Thyroid gland (tissue), 4 donors: ENCODE results near the gene AP1M2. TPM values are rescaled to one million over a fixed set of nuclear protein-coding genes. Genes with fewer than 3 reads are reported as not detected.
A peak's percentile ranks its signal among the peaks of the same experiment; 100 is the strongest.
"Not testable (repeated sequence)": the region's sequence is repeated elsewhere in the genome, so short reads cannot be mapped to it uniquely, and the experiment has no call there.

ENCODE experiments used
- DNase-seq, 2 donors: peaks; one replicate each; pipeline ENCODE4 v3.0.0-alpha.2; 2019
- H3K27ac ChIP-seq, 3 donors: fragments of 200-600 bp; sonication (generic); 1 replicate in 2 of 3; 2 replicates in 1 of 3; pipeline ENCODE4 v1.5.1; 2016 to 2019; ENCODE audit warnings: mild to moderate bottlenecking in 1 of 3, moderate library complexity in 1 of 3
- H3K27me3 ChIP-seq: fragments of 200-600 bp; sonication (generic); one replicate; pipeline ENCODE4 v1.5.1; 2019
- H3K36me3 ChIP-seq, 2 donors: fragments of 200-600 bp; sonication (generic); one replicate each; pipeline ENCODE4 v1.5.1; 2016 to 2019
- H3K4me1 ChIP-seq, 2 donors: fragments of 200-600 bp; sonication (generic); one replicate each; pipeline ENCODE4 v1.5.1; 2017 to 2019
- H3K4me3 ChIP-seq, 3 donors: fragments of 200-600 bp; sonication (generic); replicated peaks in 1 of 3; 1 replicate in 2 of 3; 2 replicates in 1 of 3; pipeline ENCODE4 v1.5.1; 2016; ENCODE audit warnings: mild to moderate bottlenecking in 1 of 3
- H3K9me3 ChIP-seq: fragments of 200-600 bp; sonication (generic); one replicate; pipeline ENCODE4 v1.5.1; 2017
- POLR2A ChIP-seq, 2 donors: fragments of 450-650 bp; IDR thresholded peaks; one replicate each; pipeline ENCODE4 v1.6.1; 2017; ENCODE audit warnings: antibody characterized with exemption in 2 of 2, mild to moderate bottlenecking in 2 of 2, moderate library complexity in 1 of 2
- WGBS, 2 donors: methylation state at CpG; one replicate each; pipeline ENCODE4 v1.1.5; 2017; 5-methylcytosine and 5-hydroxymethylcytosine counted together
- intact Hi-C: fragments of 100-400 bp; cut with DNase I; formaldehyde crosslinking; loops from one replicate; pipeline ENCODE4 v1.15.1; 2023
- total RNA-seq, 4 donors: library from RNA; depleted of rRNA; stranded (reverse); fragments of >200 nt; gene quantifications; one replicate each; pipeline ENCODE4 v1.2.3, GENCODE V29; 2016
- TF ChIP-seq, protein P1 (sequence below), 6 experiments: fragments of 200-600 bp in 3 of 6; fragments of 450-650 bp in 3 of 6; sonication (generic) in 3 of 6; IDR thresholded peaks; one replicate each; pipeline ENCODE4 v1.5.1; 2016 to 2019; ENCODE audit warnings: antibody characterized with exemption in 6 of 6, mild to moderate bottlenecking in 2 of 6, inconsistent platforms in 1 of 6, moderate library complexity in 1 of 6

Gene AP1M2
- total RNA-seq, 4 donors from 2014 or later = 69.7 to 129 (median 102) TPM

DNA sequence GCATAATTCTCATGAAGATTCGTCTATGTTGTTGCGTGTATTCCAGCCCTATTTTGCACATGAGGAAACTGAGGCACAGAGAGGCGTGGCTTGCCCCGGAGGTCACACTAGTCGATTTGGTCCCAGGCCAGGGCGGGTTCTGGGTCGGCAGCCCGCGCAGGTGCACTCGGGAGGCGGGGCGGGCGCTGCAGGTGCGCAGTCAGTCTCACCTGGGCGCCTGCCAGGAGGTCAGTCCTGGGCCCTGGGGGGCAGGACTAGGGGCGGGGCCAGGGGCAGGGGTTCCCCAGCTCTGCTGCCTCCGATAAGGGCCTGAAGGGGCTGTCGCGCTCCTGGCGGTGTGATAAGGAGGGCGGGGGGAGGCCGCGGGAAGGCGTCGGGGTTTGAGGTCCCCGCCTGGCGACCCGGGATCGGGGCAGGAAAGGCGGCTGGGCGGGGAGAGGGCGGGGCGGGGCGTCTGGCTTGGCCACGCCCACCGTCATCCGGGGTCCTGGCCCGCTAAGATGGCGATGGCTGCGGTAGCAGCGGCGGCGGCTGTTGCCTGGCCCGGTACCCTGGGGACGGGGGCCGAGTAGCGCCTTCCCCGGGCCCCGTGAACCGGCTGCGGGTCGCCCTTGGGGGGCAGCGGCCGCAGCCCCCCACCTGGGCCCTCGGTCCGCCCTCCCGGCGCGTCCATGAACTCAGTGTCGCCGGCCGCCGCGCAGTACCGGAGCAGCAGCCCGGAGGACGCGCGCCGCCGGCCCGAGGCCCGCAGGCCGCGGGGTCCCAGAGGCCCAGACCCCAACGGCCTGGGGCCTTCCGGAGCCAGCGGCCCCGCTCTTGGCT, 43.5 kb downstream of the AP1M2 start, which contains the start of gene ATG4D:
ATG4D (plus strand) TSS at position 485 of the 822 bp plus-strand sequence; CDS start at position 672, 187 bp downstream.
- H3K27ac ChIP-seq = peak within 1 kb of the TSS; percentile 81 to 85 (median 83)
- no peaks in the 10 kb centered on the region for H3K9me3 ChIP-seq
- peaks cover 10 to 15% of the 10 kb centered on the region in 2 donors for H3K36me3 ChIP-seq
- H3K27me3 ChIP-seq = no peaks in the 10 kb centered on the region
- peak; percentile 95 for DNase-seq
- peak within 1 kb of the TSS; percentile 91 to 94 (median 92) for H3K4me3 ChIP-seq
- H3K4me1 ChIP-seq = peaks cover 12 to 14% of the 10 kb centered on the region in 2 donors
- 2% methylated on average over 6 to 23 of the region's 79 CpGs for WGBS, 2 donors
- TF ChIP-seq POLR2A (IDR thresholded peaks at IDR 0.05) = peak; percentile 30 to 78
- TF ChIP-seq, protein P1, sequence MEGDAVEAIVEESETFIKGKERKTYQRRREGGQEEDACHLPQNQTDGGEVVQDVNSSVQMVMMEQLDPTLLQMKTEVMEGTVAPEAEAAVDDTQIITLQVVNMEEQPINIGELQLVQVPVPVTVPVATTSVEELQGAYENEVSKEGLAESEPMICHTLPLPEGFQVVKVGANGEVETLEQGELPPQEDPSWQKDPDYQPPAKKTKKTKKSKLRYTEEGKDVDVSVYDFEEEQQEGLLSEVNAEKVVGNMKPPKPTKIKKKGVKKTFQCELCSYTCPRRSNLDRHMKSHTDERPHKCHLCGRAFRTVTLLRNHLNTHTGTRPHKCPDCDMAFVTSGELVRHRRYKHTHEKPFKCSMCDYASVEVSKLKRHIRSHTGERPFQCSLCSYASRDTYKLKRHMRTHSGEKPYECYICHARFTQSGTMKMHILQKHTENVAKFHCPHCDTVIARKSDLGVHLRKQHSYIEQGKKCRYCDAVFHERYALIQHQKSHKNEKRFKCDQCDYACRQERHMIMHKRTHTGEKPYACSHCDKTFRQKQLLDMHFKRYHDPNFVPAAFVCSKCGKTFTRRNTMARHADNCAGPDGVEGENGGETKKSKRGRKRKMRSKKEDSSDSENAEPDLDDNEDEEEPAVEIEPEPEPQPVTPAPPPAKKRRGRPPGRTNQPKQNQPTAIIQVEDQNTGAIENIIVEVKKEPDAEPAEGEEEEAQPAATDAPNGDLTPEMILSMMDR (IDR thresholded peaks at IDR 0.05) = peak in 1 of 6 experiments; percentile 4
- intact Hi-C loops = no loop called here

DNA sequence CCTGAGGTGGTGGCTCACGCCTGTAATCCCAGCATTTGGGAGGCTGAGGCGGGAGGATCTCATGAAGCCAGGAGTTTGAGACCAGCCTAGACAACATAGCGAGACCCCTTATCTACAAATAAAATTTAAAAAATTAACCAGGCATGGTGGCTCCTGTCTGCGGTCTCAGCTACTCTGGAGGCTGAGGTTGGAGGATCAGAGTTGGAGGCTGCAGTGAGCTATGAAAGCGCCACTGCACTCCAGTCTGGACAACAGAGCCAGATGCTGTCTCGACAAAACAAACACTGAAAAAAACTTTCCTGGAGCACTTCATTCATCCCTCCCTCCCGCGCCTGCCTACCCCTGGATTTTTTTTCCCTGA, 44.1 kb downstream of the AP1M2 start:
- no peaks in the 10 kb centered on the region for H3K9me3 ChIP-seq
- H3K4me3 ChIP-seq = peak overlapping the region in 1 of 3 donors; percentile 94
- H3K27ac ChIP-seq = peak overlapping the region in 2 of 3 donors; percentile 81 to 85
- no peak for TF ChIP-seq POLR2A (IDR thresholded peaks at IDR 0.05)
- TF ChIP-seq, protein P1 (IDR thresholded peaks at IDR 0.05) = no peak
- no peak for DNase-seq
- no peaks in the 10 kb centered on the region for H3K27me3 ChIP-seq
- H3K4me1 ChIP-seq = peaks cover 12 to 14% of the 10 kb centered on the region in 2 donors
- peaks cover 8 to 10% of the 10 kb centered on the region in 2 donors for H3K36me3 ChIP-seq
- 50 to 57% methylated on average over 8 of the region's 8 CpGs for WGBS, 2 donors
- intact Hi-C loops = no loop called here

DNA sequence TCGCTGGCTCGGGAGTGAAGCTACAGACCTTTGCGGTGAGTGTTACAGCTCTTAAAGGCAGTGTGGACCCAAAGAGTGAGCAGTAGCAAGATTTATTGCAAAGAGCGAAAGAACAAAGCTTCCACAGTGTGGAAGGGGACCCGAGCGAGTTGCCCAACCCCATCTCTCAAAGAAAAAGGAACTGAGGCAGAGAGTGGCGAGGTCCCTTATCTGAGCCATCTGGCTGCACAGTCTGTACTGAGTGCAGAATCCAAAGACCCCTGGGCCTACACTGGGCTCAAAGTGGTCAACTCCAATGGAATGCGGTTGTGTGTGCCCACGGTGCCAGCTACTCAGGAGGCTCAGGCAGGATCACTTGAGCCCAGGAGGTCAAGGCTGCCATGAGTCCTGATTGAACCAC, 48.1 kb downstream of the AP1M2 start:
- H3K9me3 ChIP-seq, H3K27ac ChIP-seq, H3K4me1 ChIP-seq, H3K27me3 ChIP-seq, DNase-seq, intact Hi-C loops, H3K4me3 ChIP-seq, H3K36me3 ChIP-seq: not testable (repeated sequence)
- 81 to 83% methylated on average over 8 to 9 of the region's 9 CpGs for WGBS, 2 donors

DNA sequence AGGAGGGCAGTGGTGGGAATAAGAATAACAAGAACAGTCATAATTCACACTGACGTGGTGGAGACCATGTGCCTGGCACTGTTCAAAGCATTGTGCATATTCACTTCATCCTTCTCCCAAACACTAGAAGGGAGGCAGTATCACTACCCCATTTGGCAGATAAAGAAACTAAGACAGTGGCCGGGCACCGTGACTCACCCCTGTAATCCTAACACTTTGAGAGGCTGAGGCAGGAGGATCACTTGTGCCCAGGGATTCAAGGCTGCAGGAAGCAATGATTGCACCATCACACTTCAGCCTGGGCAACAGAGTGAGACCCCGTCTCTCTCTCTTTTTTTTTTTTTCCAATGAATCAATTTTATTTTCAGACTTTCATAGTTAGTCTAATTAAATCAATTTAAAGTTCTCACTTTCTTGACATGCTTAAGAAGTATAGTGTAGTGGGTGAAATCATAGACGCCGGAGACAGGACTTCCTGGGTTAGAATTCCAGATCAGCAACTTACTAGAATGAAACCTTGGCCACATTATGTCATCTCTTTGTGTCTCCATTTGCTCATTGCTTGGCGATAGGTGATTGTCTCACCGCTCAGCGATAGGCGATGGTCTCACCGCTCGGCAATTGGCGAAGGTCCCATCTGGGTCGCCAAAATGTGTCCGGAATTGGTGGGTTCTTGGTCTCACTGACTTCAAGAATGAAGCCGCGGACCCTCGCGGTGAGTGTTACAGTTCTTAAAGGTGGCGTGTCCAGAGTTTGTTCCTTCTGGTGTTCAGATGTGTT, 48.7 kb downstream of the AP1M2 start:
- no peak for TF ChIP-seq POLR2A (IDR thresholded peaks at IDR 0.05)
- TF ChIP-seq, protein P1 (IDR thresholded peaks at IDR 0.05) = no peak
- 73 to 80% methylated on average over 20 of the region's 20 CpGs for WGBS, 2 donors
- no peaks in the 10 kb centered on the region for H3K36me3 ChIP-seq
- no peak overlapping the region for H3K4me3 ChIP-seq
- intact Hi-C loops = no loop called here
- H3K9me3 ChIP-seq = no peaks in the 10 kb centered on the region
- H3K27ac ChIP-seq = no peak overlapping the region
- H3K27me3 ChIP-seq = no peaks in the 10 kb centered on the region
- H3K4me1 ChIP-seq = peaks cover 0 to 3% of the 10 kb centered on the region in 2 donors
- DNase-seq = no peak

DNA sequence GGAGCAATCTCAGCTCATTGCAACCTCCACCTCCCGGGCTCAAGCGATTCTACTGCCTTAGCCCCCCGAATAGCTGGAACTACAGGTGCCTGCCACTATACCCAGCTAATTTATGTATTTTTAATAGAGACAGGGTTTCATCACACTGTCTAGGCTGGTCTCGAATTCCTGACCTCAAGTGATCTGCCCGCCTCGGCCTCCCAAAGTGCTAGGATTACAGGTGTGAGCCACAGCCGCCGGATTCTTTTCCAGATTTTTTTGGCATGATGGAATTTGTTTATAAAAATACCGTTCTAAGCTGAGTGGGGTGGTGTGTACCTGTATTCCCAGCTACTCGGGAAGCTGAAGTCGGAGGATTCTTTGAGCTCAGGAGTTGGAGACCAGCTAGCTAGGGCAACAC, 49.4 kb downstream of the AP1M2 start:
- Histone ChIP-seq H3K27me3 (no peaks in the 10 kb centered on the region), H3K36me3 (no peaks in the 10 kb centered on the region), H3K4me3 (no peak overlapping the region), H3K9me3 (no peaks in the 10 kb centered on the region), H3K4me1 (no peaks in the 10 kb centered on the region), H3K27ac (no peak overlapping the region)
- DNase-seq = no peak
- intact Hi-C loops = no loop called here
- 64 to 69% methylated on average over 11 of the region's 11 CpGs for WGBS, 2 donors
- TF ChIP-seq POLR2A (IDR thresholded peaks at IDR 0.05) = no peak
- TF ChIP-seq, protein P1 (IDR thresholded peaks at IDR 0.05) = no peak
